GM21737 (cell line): Measurements from ENCODE around the gene UBR2.

Experiments used
- ATAC-seq: cut with Tn5 transposase; IDR thresholded peaks from one replicate; pipeline ENCODE4 v1.9.1; 2021; ENCODE audit warnings: mild to moderate bottlenecking, moderate library complexity; ENCODE audit not compliant: unreplicated experiment

Gene UBR2

GRCh38 chr6:42563697-42564505, at the start of gene UBR2:
Gene UBR2 (plus strand): TSS chr6:42564029. CDS start chr6:42564320, 291 bp downstream.
- ATAC-seq: peak; percentile 93

DNA sequence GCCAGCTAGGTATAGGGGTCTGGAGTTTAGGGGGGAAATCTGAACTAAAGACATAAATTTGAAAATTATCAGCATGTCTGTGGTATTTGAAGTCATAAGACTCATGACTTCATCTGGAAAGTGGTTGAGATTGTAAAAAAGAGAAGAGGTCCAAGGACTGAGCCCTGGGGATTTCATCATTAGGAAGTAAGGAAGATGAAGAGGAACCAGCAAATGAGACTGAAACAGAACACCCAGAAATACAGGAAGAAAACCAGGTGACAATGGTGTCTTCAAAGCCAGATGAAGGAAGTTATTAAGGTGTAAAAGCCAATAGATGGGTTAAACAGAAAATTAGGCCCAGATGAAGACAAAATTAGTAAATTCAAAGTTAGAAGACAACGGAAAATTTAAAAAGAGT, 49.1 kb upstream of the UBR2 start:
- ATAC-seq: no peak

GRCh38 chr6:42519779-42520178, 44.0 kb upstream of the UBR2 start:
- no peak for ATAC-seq

- peak; percentile 77 for ATAC-seq
These were observed 42.8 kb upstream of the UBR2 start for GRCh38 chr6:42520786-42521607.

- ATAC-seq: no peak
These were observed 41.8 kb upstream of the UBR2 start for GRCh38 chr6:42522036-42522435.

DNA sequence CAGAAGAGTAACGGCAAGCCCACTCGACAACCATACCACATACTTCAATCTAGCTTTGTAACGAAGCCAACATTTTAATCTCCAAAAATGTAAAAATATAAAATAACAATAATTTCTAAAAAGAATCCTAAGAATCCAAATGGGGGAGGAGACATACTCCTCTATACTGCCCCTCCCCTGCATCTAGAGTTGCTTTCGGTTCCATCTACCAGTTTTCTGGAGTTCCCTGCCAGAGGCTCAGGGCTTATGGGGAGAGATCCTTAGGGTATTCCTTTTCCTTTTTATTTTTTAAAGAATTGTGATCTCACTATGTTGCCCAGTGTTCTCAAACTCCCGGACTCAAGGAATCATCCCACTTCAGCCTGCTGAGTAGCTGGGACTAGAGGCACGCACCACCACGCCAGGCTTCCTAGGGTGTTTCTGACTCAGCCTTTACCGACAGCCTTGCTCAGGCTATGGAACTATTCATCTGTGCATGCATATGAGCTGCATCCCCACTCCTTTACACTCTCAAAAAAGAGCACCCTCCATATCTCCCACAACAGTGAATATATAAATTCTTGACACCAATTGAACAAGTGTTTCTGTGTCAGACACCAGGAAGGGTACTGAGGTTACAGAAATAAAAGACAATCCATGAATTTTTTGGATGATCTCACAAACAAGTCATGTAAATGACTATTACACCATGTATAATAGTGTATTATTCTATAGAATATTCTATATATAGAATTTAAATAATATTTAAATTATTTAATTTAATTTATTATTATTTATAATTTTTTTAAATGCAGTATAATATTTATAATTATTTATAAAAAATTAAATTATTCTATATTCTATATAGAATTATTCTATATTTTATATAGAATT, 40.7 kb upstream of the UBR2 start:
- ATAC-seq: no peak

DNA sequence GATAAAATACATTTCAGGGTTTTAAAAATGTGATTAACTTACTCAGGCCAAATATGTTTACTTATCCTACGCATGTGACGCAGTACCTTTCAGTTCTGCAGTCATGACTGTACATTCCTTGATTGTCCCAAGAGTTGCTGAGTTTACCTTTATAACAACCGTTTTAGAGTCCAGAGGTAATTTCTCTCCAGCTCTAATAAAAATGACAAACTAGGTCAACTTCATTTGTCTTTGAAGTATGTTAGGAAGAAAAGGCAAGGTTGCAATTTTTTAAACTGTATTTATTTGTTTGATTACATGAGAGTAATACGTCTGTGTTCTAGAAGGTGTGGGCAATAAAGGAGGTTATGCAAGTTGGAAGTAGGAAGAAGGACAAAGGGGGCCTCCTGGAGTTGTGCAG, 38.6 kb upstream of the UBR2 start:
- ATAC-seq: no peak

DNA sequence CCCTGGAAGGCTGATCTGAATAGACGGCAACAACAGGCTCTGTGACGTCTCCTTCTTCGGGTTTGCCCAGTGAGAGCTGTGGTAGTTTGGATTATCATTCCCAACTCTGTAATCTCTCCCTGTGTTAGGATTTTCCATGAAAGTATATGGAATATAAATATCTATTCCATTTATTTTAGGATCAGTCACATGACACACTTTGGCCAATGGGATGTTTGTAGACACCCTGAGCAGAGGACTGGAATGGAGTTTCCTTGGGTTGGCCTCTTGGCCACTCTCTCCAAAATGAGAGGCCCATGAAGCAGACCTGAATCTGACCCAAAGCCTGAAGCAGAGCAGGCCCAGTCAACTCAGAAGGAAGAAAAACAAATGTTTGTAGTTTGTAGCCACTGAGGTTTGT, 37.2 kb upstream of the UBR2 start:
- no peak for ATAC-seq

GRCh38 chr6:42527204-42527603, 36.6 kb upstream of the UBR2 start:
- ATAC-seq: no peak

DNA sequence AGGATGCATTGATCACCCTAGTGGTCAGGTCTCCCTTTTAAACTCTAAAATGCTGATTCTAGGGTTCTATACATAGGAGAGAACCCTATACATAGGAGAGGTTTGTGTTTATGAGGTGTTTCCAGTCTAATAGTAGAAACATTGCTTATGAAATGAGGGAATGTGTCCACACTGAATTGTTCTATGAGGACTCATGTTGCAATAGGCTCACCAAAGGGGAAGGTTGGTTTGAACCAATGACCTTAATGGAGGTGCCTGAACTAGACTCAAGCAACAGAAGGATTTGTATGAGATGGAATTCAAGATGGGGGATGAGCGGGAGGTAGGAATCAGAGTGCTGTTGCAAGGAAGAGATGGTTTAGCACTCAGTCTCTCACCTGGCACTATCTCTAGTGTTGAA, 33.5 kb upstream of the UBR2 start:
- no peak for ATAC-seq

- ATAC-seq: no peak
These were observed 33.1 kb upstream of the UBR2 start for GRCh38 chr6:42530751-42531150.

DNA sequence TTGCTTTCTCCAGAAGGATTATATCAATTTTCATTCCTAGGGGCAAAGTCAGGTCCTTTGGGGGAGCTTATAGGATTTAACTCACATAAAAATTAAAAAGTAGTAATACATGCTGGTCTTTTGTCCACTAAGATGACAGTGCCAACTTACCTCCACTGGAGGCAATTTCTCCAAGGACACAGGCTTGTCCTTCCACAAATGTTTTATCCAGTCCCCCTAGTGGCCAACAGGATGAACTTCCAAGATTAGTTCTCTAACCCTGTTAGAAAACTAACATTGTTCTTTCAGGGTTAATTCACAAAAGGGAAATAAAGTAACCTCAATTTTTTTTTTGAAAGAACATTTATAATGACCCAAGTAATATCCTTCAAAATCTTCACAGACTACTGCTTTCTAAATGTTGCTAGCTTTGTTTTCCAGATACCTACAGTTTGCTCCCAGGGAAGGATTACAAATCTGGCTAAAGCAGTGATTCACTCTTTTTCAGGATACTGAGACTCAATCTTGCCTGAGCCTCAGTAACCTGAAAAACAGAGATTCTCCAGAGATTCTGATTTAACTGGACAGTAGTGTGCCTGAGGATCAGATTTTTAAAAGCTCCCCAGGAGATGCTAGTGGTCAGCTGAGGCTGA, 31.7 kb upstream of the UBR2 start:
- ATAC-seq: no peak

DNA sequence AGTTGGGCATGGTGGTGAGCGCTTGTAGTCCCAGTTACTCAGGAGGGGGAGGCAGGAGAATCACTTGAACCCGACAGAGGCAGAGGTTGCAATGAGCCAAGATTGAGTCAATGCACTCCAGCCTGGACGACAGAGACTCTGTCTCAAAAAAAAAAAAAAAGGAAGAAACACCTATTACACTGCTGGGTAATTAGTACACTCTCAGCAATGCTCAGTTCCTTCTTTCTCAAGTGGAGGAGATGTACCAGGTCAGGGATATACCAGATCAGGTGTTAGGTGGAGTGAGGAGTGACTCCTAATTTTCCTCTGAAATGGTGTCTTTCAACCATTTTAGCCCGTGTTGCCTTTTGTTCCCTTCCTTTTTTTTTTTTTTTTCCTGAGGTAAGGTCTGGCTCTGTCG, 30.0 kb upstream of the UBR2 start:
- ATAC-seq: no peak

GRCh38 chr6:42537536-42537935, 26.3 kb upstream of the UBR2 start:
- no peak for ATAC-seq

DNA sequence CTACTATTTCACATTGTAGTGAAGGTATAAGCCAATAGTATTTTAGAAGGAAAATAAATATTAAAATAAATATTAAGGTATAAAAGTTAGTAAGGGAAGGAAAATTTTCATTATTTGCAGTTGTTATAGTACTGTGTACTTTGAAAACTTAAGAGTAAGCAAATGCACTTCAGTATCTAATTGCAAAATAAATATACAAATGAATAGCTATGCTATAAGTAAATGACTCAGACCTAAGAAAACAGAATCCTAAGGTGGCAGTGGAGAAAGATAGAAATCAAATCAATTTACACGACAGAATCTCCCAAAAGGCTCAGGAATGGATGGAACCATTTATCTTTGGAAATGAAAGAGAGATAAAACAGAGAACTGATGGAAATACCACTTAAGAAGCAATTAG, 24.7 kb upstream of the UBR2 start:
- ATAC-seq: no peak

DNA sequence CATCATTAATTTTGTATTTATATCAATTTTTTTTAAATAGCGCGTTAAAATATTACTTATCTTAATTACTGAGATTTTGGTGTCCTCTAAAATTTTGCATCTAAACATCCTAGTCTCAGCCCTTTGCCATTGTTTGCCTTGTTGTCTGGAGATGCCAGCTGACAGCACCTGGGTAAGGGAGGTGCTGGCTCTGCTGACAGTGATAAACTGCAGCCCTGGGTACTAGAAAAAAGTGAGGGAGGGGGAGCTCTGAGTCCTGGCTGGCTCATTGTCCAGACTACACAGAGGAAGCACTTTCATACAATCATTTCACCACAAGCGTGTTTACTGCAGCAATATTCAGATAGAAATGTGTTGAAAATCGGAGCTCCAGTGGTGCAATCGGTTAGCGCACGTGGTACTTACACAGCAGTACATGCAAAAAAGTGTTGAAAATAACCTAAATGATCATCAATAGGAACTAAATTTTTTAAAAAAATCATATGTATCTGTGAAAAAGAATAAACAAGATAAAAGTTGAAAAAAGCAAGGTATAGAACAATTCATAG, 18.5 kb upstream of the UBR2 start:
- ATAC-seq: no peak

DNA sequence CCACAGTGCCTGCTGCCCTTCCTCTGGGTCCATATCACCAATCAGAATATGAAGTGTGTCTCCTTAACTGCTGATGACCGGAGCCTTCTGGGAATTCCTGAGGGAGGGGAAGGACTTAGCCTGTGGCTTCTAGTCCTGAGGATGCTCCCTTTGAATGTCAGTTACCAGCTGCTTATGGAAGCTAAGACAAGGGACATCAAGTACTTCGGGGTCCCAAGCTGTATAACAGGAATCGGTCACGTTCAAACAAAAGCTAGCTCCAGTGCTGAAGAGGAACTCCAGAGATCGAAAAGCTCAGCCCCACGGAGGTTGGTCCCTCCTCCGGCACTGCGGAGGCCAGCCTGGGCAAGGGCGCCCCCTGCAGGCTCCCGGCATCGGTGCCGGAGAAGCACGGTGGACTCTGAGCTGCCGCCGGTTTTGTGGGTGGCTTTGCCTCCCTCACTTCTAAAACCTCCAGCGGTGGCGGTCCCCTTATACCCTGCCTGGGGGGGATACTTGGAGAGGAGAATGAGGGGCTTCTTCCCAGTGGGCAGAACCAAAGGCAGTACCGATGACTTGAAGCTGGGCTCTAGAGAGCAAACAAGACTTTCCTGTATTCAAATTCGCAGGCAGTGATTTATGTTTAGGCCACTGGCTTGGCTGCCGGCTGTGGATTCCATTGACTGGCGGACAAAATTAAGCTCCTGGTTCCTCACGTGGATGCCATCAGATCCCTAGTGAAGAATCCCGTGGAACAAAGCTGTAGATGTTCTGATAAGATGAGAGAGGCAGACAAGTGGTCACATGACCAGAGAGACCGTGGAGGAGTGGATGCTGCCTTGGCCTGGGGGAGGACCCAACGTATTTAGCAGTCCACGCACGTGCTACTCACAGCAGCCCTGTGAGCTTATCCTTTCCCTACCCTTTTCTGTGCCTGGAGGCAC, 16.2 kb upstream of the UBR2 start:
- ATAC-seq: peak; percentile 92

- no peak for ATAC-seq
These were observed 13.6 kb upstream of the UBR2 start for GRCh38 chr6:42550277-42550676.

DNA sequence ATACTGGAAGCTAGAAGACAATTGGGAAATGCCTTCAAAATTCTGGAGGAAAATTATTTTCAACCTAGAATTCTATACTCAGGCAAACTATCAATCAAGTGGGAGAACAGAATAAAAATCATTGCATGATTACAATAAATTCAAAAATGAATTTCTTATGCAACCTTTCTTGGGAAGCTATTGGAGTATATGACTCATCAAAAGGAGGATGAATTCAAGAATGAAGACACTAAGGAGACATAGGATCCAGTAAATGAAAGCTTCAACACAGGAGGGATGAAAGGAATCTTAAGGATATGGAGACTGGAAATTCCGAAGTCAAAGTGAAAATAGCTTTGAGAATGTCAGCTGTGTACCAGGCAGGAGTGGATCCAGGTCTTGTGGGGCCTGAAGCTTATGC, 12.6 kb upstream of the UBR2 start:
- no peak for ATAC-seq
